B cell (primary cell): ENCODE measurements around the gene ITGA6. TPM values are rescaled to one million over a fixed set of nuclear protein-coding genes. Genes with fewer than 3 reads are reported as not detected.

Experiments used
- ATAC-seq: fragments of 200-7000 bp; cut with Tn5 transposase; one replicate; pipeline ENCODE4 v1.10.0; 2021; ENCODE audit warnings: low read depth, mild to moderate bottlenecking, moderate number of reproducible peaks, moderate library complexity
- CTCF ChIA-PET: fragments of 350-600 bp; sonication (Branson Sonifier 250); formaldehyde crosslinking; loops from one replicate; lab custom pipeline; 2021; ENCODE audit warnings: antibody characterized with exemption, inconsistent platforms; lab: Charles Lee
- POLR2A ChIA-PET: fragments of 350-600 bp; sonication (Branson Sonifier 250); formaldehyde crosslinking; loops from one replicate; lab custom pipeline; 2021; ENCODE audit warnings: antibody characterized with exemption; lab: Charles Lee
- DNase-seq: peaks from one replicate; pipeline ENCODE4 v3.0.0; 2013
- H2AFZ ChIP-seq: 2 replicates; pipeline ENCODE4 v1.6.1; 2012; ENCODE audit warnings: mild to moderate bottlenecking, low read depth, low read length; ENCODE audit not compliant: insufficient read depth, poor library complexity, severe bottlenecking
- H3K27ac ChIP-seq, 2 donors: 1 replicate in 1 of 2; 2 replicates in 1 of 2; pipeline ENCODE4 v1.5.1; 2012 to 2013; ENCODE audit warnings: low read length in 2 of 2, mild to moderate bottlenecking in 2 of 2, moderate library complexity in 1 of 2
- H3K27me3 ChIP-seq, 4 experiments: fragments of 200-600 bp in 1 of 4; sonication (generic) in 1 of 4; replicated peaks in 1 of 4; 1 replicate in 2 of 4; 2 replicates in 2 of 4; pipeline versions ENCODE4 v1.6.1 to v1.7.0; 2013 to 2016; ENCODE audit warnings: low read length in 3 of 4, mild to moderate bottlenecking in 2 of 4, mixed read lengths in 1 of 4, moderate library complexity in 1 of 4; ENCODE audit not compliant: insufficient read depth in 4 of 4, control insufficient read depth in 3 of 4; ENCODE audit errors: control extremely low read depth in 1 of 4
- H3K36me3 ChIP-seq, 2 experiments: replicated peaks in 1 of 2; 1 replicate in 1 of 2; 2 replicates in 1 of 2; pipeline versions ENCODE4 v1.6.1 to v1.7.1; 2013; ENCODE audit warnings: low read length in 1 of 2; ENCODE audit not compliant: insufficient read depth in 2 of 2, control insufficient read depth in 1 of 2; ENCODE audit errors: control extremely low read depth in 1 of 2, extremely low read depth in 1 of 2
- H3K4me1 ChIP-seq, 2 donors: fragments of 200-600 bp in 1 of 2; sonication (generic) in 1 of 2; 1 replicate in 1 of 2; 2 replicates in 1 of 2; pipeline versions ENCODE4 v1.5.1 to v1.6.1; 2013 to 2017; ENCODE audit warnings: low read length in 2 of 2; ENCODE audit not compliant: control insufficient read depth in 2 of 2, insufficient read depth in 2 of 2
- H3K4me2 ChIP-seq: replicated peaks from 2 replicates; pipeline ENCODE3; 2012; ENCODE audit warnings: mild to moderate bottlenecking, low read depth, low read length; ENCODE audit not compliant: poor library complexity, severe bottlenecking
- H3K4me3 ChIP-seq, 5 experiments: fragments of 200-600 bp in 1 of 5; sonication (generic) in 1 of 5; 1 replicate in 3 of 5; 2 replicates in 2 of 5; pipeline versions ENCODE4 v1.5.1 to v1.7.0; 2011 to 2016; ENCODE audit warnings: low read length in 4 of 5, mild to moderate bottlenecking in 4 of 5, low read depth in 2 of 5, control low read depth in 1 of 5, moderate library complexity in 1 of 5; ENCODE audit not compliant: insufficient read depth in 1 of 5; ENCODE audit errors: control extremely low read depth in 1 of 5, extremely low read depth in 1 of 5
- H3K79me2 ChIP-seq: fragments of 200-600 bp; sonication (generic); one replicate; pipeline ENCODE4 v1.6.0; 2016; ENCODE audit warnings: low read length; ENCODE audit not compliant: control insufficient read depth, insufficient read depth
- H3K9ac ChIP-seq: fragments of 200-600 bp; sonication (generic); 2 replicates; pipeline ENCODE4 v1.6.1; 2017; ENCODE audit warnings: mild to moderate bottlenecking, low read length, moderate library complexity
- H3K9me3 ChIP-seq, 3 donors: one replicate each; pipeline versions ENCODE4 v1.6.1 to v1.7.1; 2013; ENCODE audit warnings: low read length in 2 of 3; ENCODE audit not compliant: control insufficient read depth in 2 of 3, insufficient read depth in 1 of 3; ENCODE audit errors: control extremely low read depth in 1 of 3
- H4K20me1 ChIP-seq: 2 replicates; pipeline ENCODE4 v1.6.0; 2012; ENCODE audit warnings: mild to moderate bottlenecking, low read length; ENCODE audit not compliant: insufficient read depth, control insufficient read depth, poor library complexity, severe bottlenecking
- H3K27ac Mint-ChIP-seq: one replicate; pipeline ENCODE4 v1.8.0; 2021; ENCODE audit warnings: mixed read lengths
- H3K27me3 Mint-ChIP-seq: one replicate; pipeline ENCODE4 v1.8.0; 2021; ENCODE audit warnings: mixed read lengths
- H3K4me1 Mint-ChIP-seq: one replicate; pipeline ENCODE4 v1.8.0; 2021; ENCODE audit warnings: mixed read lengths
- H3K4me3 Mint-ChIP-seq: one replicate; pipeline ENCODE4 v1.8.0; 2021; ENCODE audit warnings: mixed read lengths
- H3K9me3 Mint-ChIP-seq: one replicate; pipeline ENCODE4 v1.8.0; 2022; ENCODE audit warnings: mixed read lengths; ENCODE audit not compliant: insufficient read depth
- CTCF ChIP-seq: fragments of 200-600 bp; IDR thresholded peaks from one replicate; pipeline ENCODE4 v1.8.0; 2022; ENCODE audit warnings: antibody characterized with exemption, mild to moderate bottlenecking
- EZH2 ChIP-seq: IDR thresholded peaks from 2 replicates; pipeline ENCODE4 v1.6.1; 2012; ENCODE audit warnings: borderline replicate concordance, low read depth, mild to moderate bottlenecking, moderate library complexity, low read length; ENCODE audit not compliant: insufficient read depth, poor library complexity, severe bottlenecking
- WGBS: methylation state at CpG from one replicate; pipeline ENCODE4 v1.1.5; 2013; ENCODE audit warnings: missing lambda C conversion rate; ENCODE audit not compliant: insufficient coverage; 5-methylcytosine and 5-hydroxymethylcytosine counted together
- intact Hi-C: fragments of 100-400 bp; cut with micrococcal nuclease; formaldehyde crosslinking; loops from one replicate; pipeline ENCODE4 v1.10.0; 2022
- polyA plus RNA-seq: library from polyadenylated mRNA; depleted of rRNA; stranded (reverse); fragments of >200 nt; gene quantifications from 2 replicates; pipeline ENCODE4 v1.2.3, GENCODE V29; 2012
- total RNA-seq, 2 donors: library from RNA; stranded (reverse); fragments of 120-200 nt in 1 of 2; gene quantifications; 1 replicate in 1 of 2; 2 replicates in 1 of 2; pipeline versions ENCODE4 v1.2.3 to v1.2.4, GENCODE V29; 2013 to 2022

ITGA6 gene
- total and polyA plus RNA-seq, 2 donors (not counting 1 experiment from before 2014, with no cell fraction given), result 0.17 to 0.98 TPM

GRCh38 chr2:172405673-172406072 is 21.7 kb upstream of the ITGA6 start:
- H3K36me3 ChIP-seq, result no peaks in the 10 kb centered on the region
- H3K79me2 ChIP-seq, result no peaks in the 10 kb centered on the region
- no peak overlapping the region for H3K4me3 ChIP-seq
- H3K4me2 ChIP-seq, result no peak overlapping the region
- ChIA-PET POLR2A (no interaction called here), CTCF (no interaction called here)
- DNase-seq, result no peak
- H3K4me1 ChIP-seq, result no peaks in the 10 kb centered on the region
- H3K27ac Mint-ChIP-seq, result no peak overlapping the region
- H2AFZ ChIP-seq, result no peak overlapping the region
- H3K27me3 Mint-ChIP-seq, result no peaks in the 10 kb centered on the region
- TF ChIP-seq CTCF (no peak), EZH2 (no peak)
- no peak overlapping the region for H3K9ac ChIP-seq
- no peak overlapping the region for H3K4me3 Mint-ChIP-seq
- H3K4me1 Mint-ChIP-seq, result no peaks in the 10 kb centered on the region
- ATAC-seq, result no peak
- intact Hi-C loops, result no loop called here
- H3K27me3 ChIP-seq, result peaks cover 0 to 3% (median 0%) of the 10 kb centered on the region in 4 experiments
- no peak overlapping the region for H3K27ac ChIP-seq
- 60% methylated on average over 2 of the region's 4 CpGs for WGBS
- no peaks in the 10 kb centered on the region for H3K9me3 ChIP-seq
- no peaks in the 10 kb centered on the region for H4K20me1 ChIP-seq
- H3K9me3 Mint-ChIP-seq, result no peaks in the 10 kb centered on the region

- 63% methylated on average over 3 of the region's 4 CpGs for WGBS
- H2AFZ ChIP-seq, result no peak overlapping the region
- no peaks in the 10 kb centered on the region for H3K79me2 ChIP-seq
- H3K36me3 ChIP-seq, result no peaks in the 10 kb centered on the region
- no peak overlapping the region for H3K4me2 ChIP-seq
- no peak overlapping the region for H3K4me3 ChIP-seq
- CTCF ChIA-PET, result interaction anchor here (1.5 kb wide), 1 partner anchor 11 kb away, joined by 3 read pairs; no protein-coding TSS in a partner anchor
- H3K4me1 ChIP-seq, result no peaks in the 10 kb centered on the region
- no peak overlapping the region for H3K27ac Mint-ChIP-seq
- intact Hi-C loops, result no loop called here
- H3K27me3 Mint-ChIP-seq, result no peaks in the 10 kb centered on the region
- DNase-seq (no peak), ATAC-seq (no peak)
- no peaks in the 10 kb centered on the region for H3K9me3 Mint-ChIP-seq
- POLR2A ChIA-PET, result no interaction called here
- no peaks in the 10 kb centered on the region for H3K9me3 ChIP-seq
- H3K9ac ChIP-seq, result no peak overlapping the region
- no peak for TF ChIP-seq EZH2
- TF ChIP-seq CTCF, result no peak
- H3K4me3 Mint-ChIP-seq, result no peak overlapping the region
- H3K27me3 ChIP-seq, result peaks cover 0 to 3% (median 0%) of the 10 kb centered on the region in 4 experiments
- no peaks in the 10 kb centered on the region for H4K20me1 ChIP-seq
- H3K27ac ChIP-seq, result no peak overlapping the region
- H3K4me1 Mint-ChIP-seq, result no peaks in the 10 kb centered on the region
These were observed 19.1 kb upstream of the ITGA6 start for GRCh38 chr2:172408143-172408766.
